HEK293T (cell line): Measurements from ENCODE around the gene RND1.

Source experiments
- BHLHE40 ChIP-seq: fragments of 450-650 bp; IDR thresholded peaks from 2 replicates; pipeline ENCODE4 v1.6.1; 2016; ENCODE audit warnings: mild to moderate bottlenecking, moderate library complexity, borderline replicate concordance
- CTBP1 ChIP-seq: fragments of 450-650 bp; IDR thresholded peaks from 2 replicates; pipeline ENCODE4 v1.6.1; 2016; ENCODE audit warnings: borderline replicate concordance
- FOXA1 ChIP-seq: fragments of 450-650 bp; IDR thresholded peaks from 2 replicates; pipeline ENCODE4 v1.6.1; 2016; ENCODE audit warnings: mild to moderate bottlenecking
- FOXM1 ChIP-seq: fragments of 450-650 bp; IDR thresholded peaks from 2 replicates; pipeline ENCODE4 v1.6.1; 2017; ENCODE audit warnings: mild to moderate bottlenecking, borderline replicate concordance
- HDGF ChIP-seq: fragments of 450-650 bp; IDR thresholded peaks from 2 replicates; pipeline ENCODE4 v1.6.1; 2017; ENCODE audit warnings: antibody characterized with exemption, borderline replicate concordance
- SP1 ChIP-seq: fragments of 450-650 bp; IDR thresholded peaks from 2 replicates; pipeline ENCODE4 v1.6.1; 2017
- SUZ12 ChIP-seq: fragments of 450-650 bp; IDR thresholded peaks from 2 replicates; pipeline ENCODE4 v1.6.1; 2016; ENCODE audit warnings: mild to moderate bottlenecking
- TARDBP ChIP-seq: fragments of 450-650 bp; IDR thresholded peaks from 2 replicates; pipeline ENCODE4 v1.6.1; 2016
- ZNF384 ChIP-seq: fragments of 450-650 bp; IDR thresholded peaks from 2 replicates; pipeline ENCODE4 v1.6.1; 2016
- TF ChIP-seq, protein P1 (sequence below): fragments of 450-650 bp; IDR thresholded peaks from 2 replicates; pipeline ENCODE4 v1.6.1; 2016

GRCh38 chr12:48807981-48808380 is 57.7 kb downstream of the RND1 start:
- TF ChIP-seq SP1 (no peak), FOXA1 (no peak), BHLHE40 (no peak), ZNF384 (no peak), HDGF (no peak), FOXM1 (no peak), CTBP1 (no peak), TARDBP (no peak), SUZ12 (no peak)
- TF ChIP-seq, protein P1, sequence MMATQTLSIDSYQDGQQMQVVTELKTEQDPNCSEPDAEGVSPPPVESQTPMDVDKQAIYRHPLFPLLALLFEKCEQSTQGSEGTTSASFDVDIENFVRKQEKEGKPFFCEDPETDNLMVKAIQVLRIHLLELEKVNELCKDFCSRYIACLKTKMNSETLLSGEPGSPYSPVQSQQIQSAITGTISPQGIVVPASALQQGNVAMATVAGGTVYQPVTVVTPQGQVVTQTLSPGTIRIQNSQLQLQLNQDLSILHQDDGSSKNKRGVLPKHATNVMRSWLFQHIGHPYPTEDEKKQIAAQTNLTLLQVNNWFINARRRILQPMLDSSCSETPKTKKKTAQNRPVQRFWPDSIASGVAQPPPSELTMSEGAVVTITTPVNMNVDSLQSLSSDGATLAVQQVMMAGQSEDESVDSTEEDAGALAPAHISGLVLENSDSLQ = no peak
